Colonic mucosa (tissue), 4 donors: ENCODE data around the gene LRP4. TPM values are rescaled to one million over a fixed set of nuclear protein-coding genes. Genes with fewer than 3 reads are reported as not detected.

Source experiments
- DNase-seq: peaks from one replicate; pipeline ENCODE4 v3.0.0-alpha.2; 2020
- H3K27ac ChIP-seq: fragments of 200-600 bp; one replicate; pipeline ENCODE4 v1.8.0; 2021
- H3K27me3 ChIP-seq: fragments of 200-600 bp; one replicate; pipeline ENCODE4 v1.8.0; 2021
- H3K36me3 ChIP-seq: fragments of 200-600 bp; one replicate; pipeline ENCODE4 v1.8.0; 2021
- H3K4me1 ChIP-seq: fragments of 200-600 bp; one replicate; pipeline ENCODE4 v1.8.0; 2021; ENCODE audit warnings: mild to moderate bottlenecking
- H3K4me3 ChIP-seq: fragments of 200-600 bp; one replicate; pipeline ENCODE4 v1.8.0; 2021
- H3K9ac ChIP-seq, 2 donors: one replicate each; pipeline ENCODE4 v1.7.0; 2013; ENCODE audit warnings: control low read depth in 2 of 2, low read depth in 2 of 2, low read length in 2 of 2
- H3K9me3 ChIP-seq: fragments of 200-600 bp; one replicate; pipeline ENCODE4 v1.8.0; 2021
- CTCF ChIP-seq: fragments of 200-600 bp; IDR thresholded peaks from one replicate; pipeline ENCODE4 v1.8.0; 2022; ENCODE audit warnings: antibody characterized with exemption, mild to moderate bottlenecking
- intact Hi-C: fragments of 100-400 bp; cut with DNase I; formaldehyde crosslinking; loops from one replicate; pipeline ENCODE4 v1.14.1; 2022
- total RNA-seq, 2 donors: library from RNA; stranded (reverse); fragmentation: NEBNext Ultra II Directional in 1 of 2; extraction: Animal tissue kit (Norgen Biotek cat#: 25700) in 1 of 2; gene quantifications; one replicate each; pipeline ENCODE4 v1.2.1, GENCODE V29; 2021
- donor health status: healthy.
- donor health status: DM: no; HTN: no; CAD: no.
- donor health status: DM: no; HTN: no; CAD: no.

The LRP4 gene
- total RNA-seq, 2 donors from 2014 or later = 23.6 to 62.6 TPM

GRCh38 chr11:46898396-46899095 lies 19.8 kb downstream of the LRP4 start:
- no peak for DNase-seq

DNA sequence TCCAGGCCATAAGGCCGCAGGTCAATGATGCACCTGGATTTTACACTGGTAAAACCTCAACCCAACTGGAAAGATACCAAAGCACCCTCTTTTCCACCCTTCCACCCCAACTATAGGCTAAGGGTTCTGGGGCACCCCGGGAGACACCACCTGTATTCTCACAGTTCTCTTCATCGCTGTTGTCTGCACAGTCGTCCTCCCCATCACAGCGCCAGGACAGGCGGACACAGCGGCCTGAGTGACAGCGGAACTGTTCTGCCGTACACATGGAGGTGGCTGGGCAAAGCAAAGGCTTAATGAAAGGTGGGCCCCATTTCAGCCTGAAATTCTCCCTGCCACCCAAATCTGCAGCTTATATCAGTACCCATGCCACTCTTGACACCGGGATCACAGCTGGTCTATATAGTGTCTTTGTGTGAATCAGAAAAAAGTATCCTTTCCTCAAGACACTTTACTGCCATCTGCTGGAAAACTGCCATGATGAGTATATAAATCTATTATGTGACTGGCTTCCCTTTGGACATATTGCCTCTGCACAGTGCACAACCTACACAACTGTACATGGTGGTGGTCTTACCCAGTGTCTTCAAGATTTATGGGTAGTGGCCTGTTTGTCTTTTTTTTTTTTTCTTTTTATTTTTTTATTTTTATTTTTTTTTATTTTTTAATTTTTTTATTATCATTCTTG lies 21.5 kb downstream of the LRP4 start:
- Histone ChIP-seq H3K9ac (no peak overlapping the region), H3K27ac (no peak overlapping the region), H3K4me3 (no peak overlapping the region), H3K27me3 (no peaks in the 10 kb centered on the region), H3K9me3 (no peaks in the 10 kb centered on the region), H3K36me3 (no peaks in the 10 kb centered on the region), H3K4me1 (no peaks in the 10 kb centered on the region)
- no peak for TF ChIP-seq CTCF
- intact Hi-C loops = no loop called here
- no peak for DNase-seq

More at GRCh38 chr11:46898396-46899095, 19.8 kb downstream of the LRP4 start:
- H3K4me3 ChIP-seq = no peak overlapping the region
- H3K27me3 ChIP-seq = no peaks in the 10 kb centered on the region
- no peaks in the 10 kb centered on the region for H3K4me1 ChIP-seq
- H3K9me3 ChIP-seq = no peaks in the 10 kb centered on the region
- intact Hi-C loops = no loop called here
- no peak overlapping the region for H3K27ac ChIP-seq
- TF ChIP-seq CTCF = no peak
- H3K36me3 ChIP-seq = no peaks in the 10 kb centered on the region
- H3K9ac ChIP-seq = no peak overlapping the region

- no peak for TF ChIP-seq CTCF
- no peaks in the 10 kb centered on the region for H3K9me3 ChIP-seq
- no peaks in the 10 kb centered on the region for H3K4me1 ChIP-seq
- H3K27ac ChIP-seq = no peak overlapping the region
- H3K4me3 ChIP-seq = no peak overlapping the region
- no peak overlapping the region for H3K9ac ChIP-seq
- DNase-seq = no peak
- H3K27me3 ChIP-seq = no peaks in the 10 kb centered on the region
- intact Hi-C loops = no loop called here
- no peaks in the 10 kb centered on the region for H3K36me3 ChIP-seq
These were observed 22.5 kb downstream of the LRP4 start for GRCh38 chr11:46895821-46896220.

DNA sequence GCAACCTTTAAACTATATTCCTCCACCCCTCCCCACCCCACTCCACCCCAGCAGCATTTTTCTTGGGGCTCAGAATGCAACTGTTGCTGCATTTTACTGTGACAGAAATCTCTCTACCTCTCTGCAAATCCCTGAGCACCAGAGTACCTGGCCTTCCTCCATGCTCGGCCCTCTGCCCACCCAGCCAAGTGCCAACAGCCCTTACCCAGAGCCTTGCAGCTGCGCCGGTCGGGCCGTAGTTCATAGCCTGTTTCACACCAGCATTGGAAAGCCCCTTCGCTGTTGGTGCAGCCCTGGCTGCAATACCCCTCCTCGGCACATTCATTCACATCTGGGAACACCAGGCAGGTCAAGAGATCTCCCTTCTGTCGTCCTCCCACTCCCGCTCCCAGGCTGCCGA lies 23.4 kb downstream of the LRP4 start:
- Histone ChIP-seq H3K9ac (no peak overlapping the region), H3K4me3 (no peak overlapping the region), H3K27me3 (no peaks in the 10 kb centered on the region), H3K36me3 (no peaks in the 10 kb centered on the region), H3K4me1 (no peaks in the 10 kb centered on the region), H3K27ac (no peak overlapping the region), H3K9me3 (no peaks in the 10 kb centered on the region)
- intact Hi-C loops = no loop called here
- DNase-seq = no peak
- no peak for TF ChIP-seq CTCF

DNA sequence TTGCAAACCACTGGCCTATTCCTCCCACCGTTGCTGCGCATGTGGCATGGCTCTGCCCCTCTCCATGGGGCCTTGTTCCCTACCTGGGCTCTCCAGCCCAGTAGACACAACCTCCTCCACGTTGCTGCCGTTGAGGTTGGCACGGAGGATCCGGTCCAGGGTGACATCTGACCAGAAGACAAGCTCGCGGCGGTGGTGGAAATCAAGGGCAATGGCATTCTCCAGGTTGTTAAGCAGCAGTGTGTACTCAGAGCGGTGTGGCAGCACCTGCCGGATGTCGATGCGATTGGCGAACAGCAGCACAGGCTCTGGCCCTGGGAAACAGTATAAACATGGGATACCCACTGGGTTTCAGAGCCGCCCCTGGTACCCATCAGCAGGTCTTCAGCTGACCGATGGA lies 23.8 kb downstream of the LRP4 start:
- H3K36me3 ChIP-seq = no peaks in the 10 kb centered on the region
- TF ChIP-seq CTCF = no peak

More for the DNA sequence above, 23.8 kb downstream of the LRP4 start:
- DNase-seq = no peak
- H3K4me1 ChIP-seq = no peaks in the 10 kb centered on the region
- H3K4me3 ChIP-seq = no peak overlapping the region
- H3K27ac ChIP-seq = no peak overlapping the region
- H3K27me3 ChIP-seq = no peaks in the 10 kb centered on the region
- no peaks in the 10 kb centered on the region for H3K9me3 ChIP-seq
- intact Hi-C loops = no loop called here
- no peak overlapping the region for H3K9ac ChIP-seq
